ENCODE measurements around the gene NUP210L.

NUP210L gene

DNA sequence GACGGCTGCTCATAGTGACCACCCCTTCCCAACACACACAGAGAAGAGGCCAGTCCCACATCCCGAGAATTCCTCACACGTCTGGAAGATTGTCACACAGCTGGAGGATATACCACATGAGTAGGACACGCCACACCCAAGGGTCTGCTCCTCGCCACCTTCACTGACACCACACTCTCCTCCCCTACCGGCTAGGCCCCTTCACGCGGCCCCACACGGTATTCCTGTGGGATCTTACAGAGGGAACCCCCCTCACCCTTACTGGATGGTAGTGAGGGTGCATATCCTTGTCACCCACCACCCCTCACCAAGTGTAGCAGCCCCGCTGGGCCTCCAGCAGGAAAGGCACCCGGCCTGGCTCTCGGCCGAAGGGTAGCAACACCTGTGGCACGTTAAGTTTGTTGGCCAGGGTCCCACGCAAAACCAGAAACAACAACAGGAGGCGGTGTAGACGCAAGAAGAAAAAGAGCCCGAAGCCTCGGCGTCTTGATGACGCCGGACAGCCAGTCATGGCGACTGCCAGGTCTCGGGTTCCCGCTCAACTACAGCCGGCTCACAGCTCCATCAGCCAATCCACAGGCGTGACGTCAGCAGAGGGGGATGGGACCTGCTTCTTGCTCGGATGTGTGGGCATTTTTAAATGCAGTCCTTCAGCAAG is at the start of gene NUP210L:
NUP210L (minus strand) TSS at position 540 of the 658 bp plus-strand sequence.
- Mint-ChIP-seq H3K27me3 (no peaks in the 10 kb centered on the region), H3K4me1 (peaks cover 63% of the 10 kb centered on the region), H3K36me3 (ENCODE audit: low read depth) (peaks cover 47% of the 10 kb centered on the region), H3K4me3 (no peak within 1 kb of the TSS), H3K9me3 (peaks cover 8% of the 10 kb centered on the region), H3K27ac (peak within 1 kb of the TSS; percentile 76)
- no peak for DNase-seq
- ATAC-seq = no peak

DNA sequence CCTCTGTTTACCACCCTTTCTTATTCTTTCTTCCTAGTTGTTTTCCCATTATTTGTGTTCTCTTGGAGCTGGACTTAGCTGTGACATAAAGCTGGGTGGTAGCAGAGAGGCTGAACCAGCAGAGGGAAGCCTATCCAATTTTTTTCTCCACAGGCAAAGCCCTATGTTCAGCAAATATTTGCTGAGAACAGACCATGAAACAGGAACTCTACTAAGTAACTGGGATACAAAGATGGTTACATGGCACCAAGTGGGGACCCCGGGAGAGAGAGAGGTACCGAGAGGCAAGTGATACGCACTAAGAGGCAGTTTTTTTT is 44.6 kb upstream of the NUP210L start:
- DNase-seq (no peak), ATAC-seq (no peak)
- no peaks in the 10 kb centered on the region for H3K36me3 Mint-ChIP-seq (ENCODE audit: low read depth)
- H3K9me3 Mint-ChIP-seq = no peaks in the 10 kb centered on the region
- no peak overlapping the region for H3K4me3 Mint-ChIP-seq
- H3K27me3 Mint-ChIP-seq = no peaks in the 10 kb centered on the region
- H3K4me1 Mint-ChIP-seq = peaks cover 2% of the 10 kb centered on the region
- no peak overlapping the region for H3K27ac Mint-ChIP-seq

DNA sequence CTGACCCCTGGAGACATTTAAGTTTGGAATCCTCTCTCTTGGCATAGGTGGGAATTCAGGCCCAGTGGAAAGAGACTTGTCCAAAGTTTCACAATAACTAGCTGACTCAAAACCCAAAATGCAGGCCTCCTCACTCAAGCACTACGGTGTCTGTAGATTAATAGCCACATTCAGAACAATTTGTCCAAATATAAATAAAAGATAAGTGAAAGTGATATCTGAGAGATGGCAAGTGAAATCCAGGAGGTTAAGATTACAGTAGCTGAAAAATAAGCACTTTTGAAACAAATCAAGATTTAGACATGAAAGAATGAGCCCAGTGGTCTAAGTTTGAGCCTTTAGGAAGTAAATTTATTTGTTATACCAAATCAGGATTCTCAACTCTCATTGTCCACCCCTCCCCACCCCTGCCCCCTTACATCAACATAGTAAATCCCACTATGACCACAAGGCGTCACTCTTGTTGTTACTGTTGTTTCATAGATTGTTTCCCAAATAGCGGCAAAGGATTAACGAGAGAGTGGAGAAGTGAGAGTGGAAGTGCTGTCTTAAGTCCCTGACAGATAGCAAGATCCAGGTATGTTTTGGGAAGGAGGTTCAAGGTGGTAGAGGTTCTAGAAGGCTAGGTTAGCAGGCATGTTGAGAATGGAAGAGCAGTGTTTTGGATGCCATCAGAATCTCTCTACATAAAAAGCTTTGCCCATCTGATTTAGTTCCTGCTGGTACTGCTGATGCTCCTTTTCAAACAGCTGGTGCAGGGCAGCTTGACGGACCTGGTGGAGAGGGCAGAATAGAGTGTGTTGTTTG is 44.1 kb upstream of the NUP210L start:
- DNase-seq = peak; percentile 27
- no peaks in the 10 kb centered on the region for H3K9me3 Mint-ChIP-seq
- ATAC-seq = peak; percentile 33
- peaks cover 2% of the 10 kb centered on the region for H3K4me1 Mint-ChIP-seq
- H3K36me3 Mint-ChIP-seq (ENCODE audit: low read depth) = no peaks in the 10 kb centered on the region
- H3K4me3 Mint-ChIP-seq = no peak overlapping the region
- H3K27ac Mint-ChIP-seq = no peak overlapping the region
- peaks cover 3% of the 10 kb centered on the region for H3K27me3 Mint-ChIP-seq

DNA sequence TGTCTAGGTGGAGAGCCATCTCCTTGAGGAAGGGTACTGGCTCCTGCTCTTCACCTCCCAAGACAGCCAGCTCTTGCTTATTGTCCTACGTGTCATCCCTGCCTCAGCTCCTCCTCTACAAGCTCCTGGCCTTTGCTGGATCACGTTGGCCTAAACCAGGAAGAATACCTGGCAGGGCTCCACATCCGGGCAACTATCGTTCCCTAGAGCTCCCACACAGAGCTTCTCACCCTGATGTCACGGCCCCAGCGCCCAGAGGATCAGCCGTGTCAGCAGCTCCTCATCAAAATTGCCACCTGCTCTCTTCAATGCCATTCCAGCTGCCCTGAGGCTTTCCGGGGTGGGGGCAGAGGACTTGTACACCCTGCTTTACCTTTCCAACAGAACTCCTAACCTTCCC is 38.9 kb upstream of the NUP210L start:
- Mint-ChIP-seq H3K36me3 (ENCODE audit: low read depth) (no peaks in the 10 kb centered on the region), H3K9me3 (no peaks in the 10 kb centered on the region), H3K27ac (no peak overlapping the region), H3K27me3 (peaks cover 16% of the 10 kb centered on the region), H3K4me1 (peaks cover 9% of the 10 kb centered on the region), H3K4me3 (no peak overlapping the region)
- ATAC-seq (no peak), DNase-seq (no peak)

DNA sequence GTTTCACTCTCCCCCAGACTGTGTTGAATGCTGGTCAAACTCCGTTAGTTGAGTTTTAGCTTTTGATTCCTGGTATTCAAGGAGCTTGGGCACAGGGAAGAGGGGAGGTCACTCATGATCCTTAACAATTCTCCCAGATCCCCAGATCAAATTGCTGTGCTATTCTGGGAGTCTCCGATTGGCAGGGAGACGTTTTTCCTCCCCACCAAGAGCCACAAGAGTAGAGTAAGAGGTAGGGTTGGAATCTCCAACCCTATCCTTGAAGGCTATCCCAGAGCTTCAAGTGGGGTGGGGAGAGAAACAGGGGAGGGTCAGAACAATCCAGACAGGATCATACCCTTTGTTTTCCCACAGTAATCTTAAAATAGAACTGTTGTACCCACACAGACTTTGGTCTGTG is 37.6 kb upstream of the NUP210L start:
- H3K36me3 Mint-ChIP-seq (ENCODE audit: low read depth) = no peaks in the 10 kb centered on the region
- no peak overlapping the region for H3K27ac Mint-ChIP-seq
- peaks cover 16% of the 10 kb centered on the region for H3K27me3 Mint-ChIP-seq
- H3K4me1 Mint-ChIP-seq = peaks cover 9% of the 10 kb centered on the region
- H3K9me3 Mint-ChIP-seq = no peaks in the 10 kb centered on the region
- DNase-seq (no peak), ATAC-seq (no peak)
- no peak overlapping the region for H3K4me3 Mint-ChIP-seq

DNA sequence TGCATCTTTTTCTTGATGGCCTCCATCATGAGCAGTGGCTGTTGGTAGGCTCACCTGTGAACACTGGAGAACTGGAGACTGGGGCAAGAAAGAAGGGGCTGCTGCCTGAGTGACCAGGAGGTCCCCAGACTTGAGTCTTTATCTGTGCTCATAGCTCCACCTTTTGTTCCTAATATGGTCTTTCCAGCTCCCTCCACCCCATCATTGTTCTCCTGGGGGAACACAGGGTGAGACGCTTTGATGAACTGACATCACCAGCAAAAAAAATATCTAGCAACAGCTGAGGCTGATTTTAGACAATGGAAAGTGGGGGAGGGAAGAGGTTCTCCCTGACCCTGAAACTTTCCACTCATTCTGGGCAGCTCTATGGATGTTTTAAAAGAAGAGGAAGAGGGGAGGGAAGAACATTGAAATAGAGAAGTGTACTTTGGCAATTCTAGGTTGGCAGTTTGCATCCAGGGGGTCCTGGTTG is 37.2 kb upstream of the NUP210L start, which contains the start of gene TPM3:
TPM3 (minus strand) TSS at position 111 of the 472 bp plus-strand sequence; CDS start at position 29, 82 bp downstream.
- H3K4me1 Mint-ChIP-seq = peaks cover 9% of the 10 kb centered on the region
- H3K27me3 Mint-ChIP-seq = peaks cover 16% of the 10 kb centered on the region
- no peaks in the 10 kb centered on the region for H3K9me3 Mint-ChIP-seq
- H3K4me3 Mint-ChIP-seq = no peak within 1 kb of the TSS
- DNase-seq (no peak), ATAC-seq (peak; percentile 28)
- H3K36me3 Mint-ChIP-seq (ENCODE audit: low read depth) = no peaks in the 10 kb centered on the region
- no peak within 1 kb of the TSS for H3K27ac Mint-ChIP-seq

DNA sequence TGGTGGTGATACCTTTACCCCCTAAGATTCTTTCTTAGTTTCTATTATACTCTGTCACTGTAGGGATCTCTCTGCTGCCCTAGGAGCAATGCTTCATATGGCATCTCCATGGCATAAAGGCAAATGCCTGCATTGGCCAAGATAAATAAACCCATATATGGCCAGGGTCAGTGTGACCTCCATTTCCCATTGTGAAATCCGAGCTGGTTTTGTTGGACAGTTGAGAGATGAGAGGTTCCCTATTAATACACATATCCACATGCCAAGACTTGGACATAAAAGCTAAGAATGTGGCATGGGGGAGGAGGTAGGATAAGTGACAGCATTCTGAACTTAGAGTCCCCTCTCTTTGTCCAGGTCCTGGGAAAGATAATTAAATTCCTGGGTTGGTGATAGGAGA is 35.7 kb upstream of the NUP210L start:
- Mint-ChIP-seq H3K4me1 (peaks cover 9% of the 10 kb centered on the region), H3K9me3 (no peaks in the 10 kb centered on the region), H3K27me3 (peaks cover 16% of the 10 kb centered on the region), H3K27ac (no peak overlapping the region), H3K36me3 (ENCODE audit: low read depth) (no peaks in the 10 kb centered on the region), H3K4me3 (no peak overlapping the region)
- no peak for DNase-seq
- no peak for ATAC-seq

DNA sequence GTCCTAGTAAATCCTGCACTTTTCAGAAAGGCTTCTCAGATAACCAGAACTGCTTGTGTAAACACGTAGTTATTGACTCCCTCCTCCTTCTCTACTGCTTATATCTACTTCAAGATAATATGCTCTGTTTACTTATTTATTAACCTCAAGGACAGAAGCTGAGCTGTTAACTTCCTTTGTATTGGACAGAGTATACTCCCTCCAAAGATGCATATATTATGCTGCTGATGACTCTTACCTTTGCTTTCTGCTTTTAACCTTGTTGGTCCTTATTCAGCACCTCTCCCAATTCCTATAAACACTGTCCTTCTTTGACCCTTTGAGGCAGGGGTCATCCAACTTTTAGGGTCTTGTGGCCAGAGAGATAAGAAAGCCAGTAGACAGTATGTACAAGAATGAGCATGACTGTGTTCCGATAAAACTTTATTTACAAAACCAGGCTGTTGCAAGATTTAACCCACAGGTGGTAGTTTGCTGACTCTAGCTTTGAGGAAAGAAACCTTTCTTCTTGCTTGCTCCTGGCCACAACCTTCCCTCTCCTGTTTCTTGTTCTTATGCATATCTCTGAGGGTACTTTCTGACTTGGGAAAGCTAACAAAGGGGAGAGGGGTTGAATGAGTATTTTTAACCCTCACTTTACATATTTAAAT is 32.1 kb upstream of the NUP210L start:
- H3K27me3 Mint-ChIP-seq = peaks cover 3% of the 10 kb centered on the region
- H3K9me3 Mint-ChIP-seq = no peaks in the 10 kb centered on the region
- no peak overlapping the region for H3K4me3 Mint-ChIP-seq
- no peak overlapping the region for H3K27ac Mint-ChIP-seq
- ATAC-seq = no peak
- H3K4me1 Mint-ChIP-seq = peaks cover 18% of the 10 kb centered on the region
- H3K36me3 Mint-ChIP-seq (ENCODE audit: low read depth) = peaks cover 5% of the 10 kb centered on the region
- DNase-seq = no peak

DNA sequence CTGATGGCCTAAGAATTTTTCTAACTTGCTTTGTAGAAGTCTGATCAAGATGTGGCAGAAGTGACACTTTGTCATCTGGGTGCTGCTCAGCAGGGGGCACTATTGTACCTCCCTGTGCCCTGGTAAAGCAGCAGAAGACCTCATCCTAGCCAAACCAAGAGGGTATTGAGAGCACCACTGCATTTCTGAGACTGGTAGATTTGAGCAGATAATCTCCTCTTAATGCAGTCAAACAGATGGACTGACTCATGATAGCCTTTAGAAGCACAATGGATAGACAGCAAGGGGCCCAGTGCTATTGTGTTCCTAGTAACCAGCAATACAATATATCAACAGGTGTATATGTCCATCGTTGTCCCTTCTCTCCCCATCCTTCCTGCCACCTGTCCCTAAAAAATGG is 31.3 kb upstream of the NUP210L start:
- H3K4me1 Mint-ChIP-seq = peaks cover 21% of the 10 kb centered on the region
- peak; percentile 75 for DNase-seq
- H3K9me3 Mint-ChIP-seq = no peaks in the 10 kb centered on the region
- H3K36me3 Mint-ChIP-seq (ENCODE audit: low read depth) = peaks cover 13% of the 10 kb centered on the region
- H3K27me3 Mint-ChIP-seq = peaks cover 2% of the 10 kb centered on the region
- H3K27ac Mint-ChIP-seq = no peak overlapping the region
- H3K4me3 Mint-ChIP-seq = no peak overlapping the region
- no peak for ATAC-seq

DNA sequence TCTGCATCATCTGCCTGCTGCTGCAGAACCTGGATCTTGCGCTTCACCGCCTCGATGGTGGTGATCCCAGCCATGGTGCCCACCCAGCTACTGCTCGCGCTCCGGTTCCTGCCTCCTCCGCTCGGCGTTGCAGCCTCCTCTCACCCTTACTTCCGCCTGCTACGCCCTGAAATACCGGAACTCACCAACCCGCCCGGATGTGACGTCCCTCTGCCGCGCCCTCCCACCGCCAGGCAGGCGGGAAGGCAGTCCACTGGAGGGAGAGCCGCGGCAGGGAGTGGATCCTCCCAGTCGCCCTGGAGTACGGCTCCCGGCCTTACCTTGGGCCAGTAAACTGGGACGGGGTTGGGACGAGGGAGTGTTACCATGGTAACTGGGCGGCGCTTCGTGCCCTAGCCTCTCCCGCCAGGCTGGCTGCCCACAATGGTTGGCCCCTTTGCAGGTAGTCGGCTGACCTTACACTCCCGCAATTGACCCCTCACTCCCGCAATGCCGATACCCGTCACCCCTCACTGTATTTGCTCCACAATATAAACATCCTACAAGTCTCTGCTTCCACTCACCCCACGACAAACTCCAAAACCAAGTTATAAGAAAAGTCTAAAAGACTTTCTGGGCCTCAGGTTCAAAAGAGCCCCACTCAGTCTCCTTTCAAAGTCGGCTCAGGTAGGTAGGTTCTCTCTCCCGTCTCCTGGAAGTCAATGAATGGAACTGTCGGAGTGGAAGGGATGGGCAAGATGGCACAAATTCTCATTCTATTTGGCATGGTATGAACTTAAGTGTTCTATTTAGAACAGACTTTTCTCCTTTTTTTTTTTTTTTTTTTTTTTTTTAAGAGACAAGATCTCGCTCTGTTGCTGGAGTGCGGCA is 28.4 kb upstream of the NUP210L start:
- Mint-ChIP-seq H3K27ac (peak overlapping the region; percentile 99), H3K4me3 (peak overlapping the region; percentile 100), H3K4me1 (peaks cover 49% of the 10 kb centered on the region), H3K9me3 (no peaks in the 10 kb centered on the region), H3K36me3 (ENCODE audit: low read depth) (peaks cover 37% of the 10 kb centered on the region), H3K27me3 (no peaks in the 10 kb centered on the region)
- ATAC-seq = peak; percentile 81
- DNase-seq = peak; percentile 97

DNA sequence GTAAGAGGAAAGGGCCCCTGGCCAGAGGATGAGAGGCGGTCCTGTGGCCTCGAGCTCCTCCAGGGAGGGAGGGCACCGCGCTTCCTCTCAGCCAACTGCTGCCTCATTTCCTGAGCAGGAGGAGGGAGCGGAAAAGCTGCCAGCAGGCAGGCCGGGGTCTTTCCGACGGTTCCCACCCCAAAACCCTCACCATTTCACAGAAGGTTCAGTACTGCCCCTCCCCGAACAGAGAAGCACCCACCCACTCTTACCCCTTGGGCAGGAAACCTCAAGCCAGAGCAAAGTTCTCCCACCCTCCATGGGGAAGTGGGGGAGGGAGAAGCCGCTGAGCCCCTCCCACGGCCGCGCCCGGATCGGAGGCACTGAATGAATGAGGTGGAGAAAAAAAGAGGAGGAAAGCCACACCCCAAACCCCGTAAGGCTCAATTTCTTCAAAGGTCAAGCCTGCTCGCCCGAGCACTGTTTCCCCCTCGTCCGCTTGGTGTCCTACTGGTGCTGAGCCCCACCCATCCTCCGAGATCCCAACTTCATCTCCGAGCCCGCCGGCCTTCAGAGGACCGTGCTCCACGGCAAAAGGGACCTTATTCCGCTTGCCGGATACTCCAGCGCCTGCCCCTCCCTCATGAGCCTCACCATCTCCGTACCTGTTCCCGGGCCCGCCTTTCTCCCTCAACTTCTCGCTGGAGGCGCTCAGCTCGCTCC is 27.6 kb upstream of the NUP210L start:
- Mint-ChIP-seq H3K4me3 (peak overlapping the region; percentile 100), H3K27ac (peak overlapping the region; percentile 99), H3K27me3 (no peaks in the 10 kb centered on the region), H3K9me3 (no peaks in the 10 kb centered on the region), H3K4me1 (peaks cover 57% of the 10 kb centered on the region), H3K36me3 (ENCODE audit: low read depth) (peaks cover 39% of the 10 kb centered on the region)
- peak; percentile 85 for DNase-seq
- peak; percentile 81 for ATAC-seq

DNA sequence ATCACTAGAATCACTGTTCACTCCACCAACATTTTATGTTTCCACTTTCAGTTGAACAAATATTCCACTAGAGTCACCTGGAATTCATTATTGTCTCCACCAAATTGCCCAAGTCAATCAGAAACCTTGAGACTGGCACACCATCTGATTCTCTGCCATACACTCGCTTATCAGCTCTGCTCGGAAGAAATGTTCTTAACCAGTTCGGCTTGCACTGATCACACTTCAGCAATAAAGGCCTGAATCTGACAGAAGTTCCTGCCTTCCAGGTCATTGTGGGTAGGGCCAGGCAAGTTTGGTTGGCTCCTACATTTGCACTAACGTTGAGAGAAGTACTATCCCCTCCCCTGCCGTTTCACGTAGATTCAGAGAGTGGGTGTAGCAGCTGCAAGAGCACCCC is 27.1 kb upstream of the NUP210L start:
- DNase-seq (no peak), ATAC-seq (no peak)
- Mint-ChIP-seq H3K4me1 (peaks cover 62% of the 10 kb centered on the region), H3K27ac (peak overlapping the region; percentile 99), H3K36me3 (ENCODE audit: low read depth) (peaks cover 45% of the 10 kb centered on the region), H3K27me3 (no peaks in the 10 kb centered on the region), H3K9me3 (no peaks in the 10 kb centered on the region), H3K4me3 (peak overlapping the region; percentile 100)

DNA sequence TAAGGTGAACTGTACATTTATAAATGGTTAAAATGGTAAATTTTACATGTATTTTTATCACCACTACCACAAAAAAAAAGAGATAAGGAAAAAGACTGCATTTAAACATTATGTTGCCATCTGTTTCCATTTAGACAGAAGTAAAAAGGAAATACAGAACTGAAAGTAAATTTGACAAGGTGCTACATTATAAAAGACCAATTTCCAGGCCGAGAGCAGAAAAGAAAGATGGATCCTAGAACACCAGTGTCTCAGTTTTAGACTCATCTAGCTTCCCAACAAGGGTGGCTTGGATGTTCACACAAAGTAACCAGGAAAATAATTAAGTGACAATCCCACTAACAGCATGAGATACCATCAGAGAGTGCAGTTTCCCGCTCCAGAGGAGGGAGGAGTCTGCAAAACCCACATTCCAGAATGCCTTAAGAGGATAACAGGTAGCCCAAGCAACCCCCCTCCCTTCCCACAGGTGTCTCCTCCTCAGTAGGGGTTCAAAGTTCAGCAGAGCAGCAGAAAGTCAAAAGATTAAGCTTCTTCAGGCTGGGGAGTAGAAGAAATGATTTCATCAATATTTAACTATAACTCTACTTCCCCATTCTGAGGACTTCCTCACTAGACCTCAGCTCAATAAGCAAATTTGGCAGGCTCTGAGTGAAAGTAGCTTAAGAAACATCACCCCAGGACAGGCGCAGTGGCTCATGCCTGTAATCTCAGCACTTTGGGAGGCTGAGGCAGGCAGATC is 25.2 kb upstream of the NUP210L start:
- Mint-ChIP-seq H3K27me3 (no peaks in the 10 kb centered on the region), H3K36me3 (ENCODE audit: low read depth) (peaks cover 59% of the 10 kb centered on the region), H3K4me3 (peak overlapping the region; percentile 100), H3K27ac (peak overlapping the region; percentile 99), H3K9me3 (no peaks in the 10 kb centered on the region), H3K4me1 (peaks cover 79% of the 10 kb centered on the region)
- no peak for ATAC-seq
- no peak for DNase-seq
